Measurements from ENCODE around the gene CREB5.
"Not testable (repeated sequence)": the region's sequence is repeated elsewhere in the genome, so short reads cannot be mapped to it uniquely, and the experiment has no call there.

CREB5 gene

DNA sequence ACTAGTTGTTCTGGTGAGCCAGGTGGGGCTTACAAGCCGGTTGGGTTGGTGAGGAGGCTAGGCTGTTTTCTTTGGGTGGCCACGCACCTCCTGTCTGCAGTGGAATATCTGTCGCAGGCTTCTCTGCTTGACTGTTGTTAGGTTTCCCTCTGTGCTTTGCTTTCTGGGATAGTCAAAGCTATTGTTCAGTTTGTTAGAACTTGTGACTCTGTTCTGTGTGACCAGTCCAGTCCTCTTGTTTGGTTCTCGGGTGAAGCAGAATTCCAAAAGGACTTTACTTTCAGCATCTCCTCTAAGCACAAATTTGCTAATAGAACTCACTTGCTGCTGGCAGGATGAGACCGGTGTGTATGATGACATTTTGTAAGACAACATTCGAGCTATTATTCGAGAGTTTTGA lies 105.3 kb downstream of the CREB5 start:
- DNase-seq, result no peak

DNA sequence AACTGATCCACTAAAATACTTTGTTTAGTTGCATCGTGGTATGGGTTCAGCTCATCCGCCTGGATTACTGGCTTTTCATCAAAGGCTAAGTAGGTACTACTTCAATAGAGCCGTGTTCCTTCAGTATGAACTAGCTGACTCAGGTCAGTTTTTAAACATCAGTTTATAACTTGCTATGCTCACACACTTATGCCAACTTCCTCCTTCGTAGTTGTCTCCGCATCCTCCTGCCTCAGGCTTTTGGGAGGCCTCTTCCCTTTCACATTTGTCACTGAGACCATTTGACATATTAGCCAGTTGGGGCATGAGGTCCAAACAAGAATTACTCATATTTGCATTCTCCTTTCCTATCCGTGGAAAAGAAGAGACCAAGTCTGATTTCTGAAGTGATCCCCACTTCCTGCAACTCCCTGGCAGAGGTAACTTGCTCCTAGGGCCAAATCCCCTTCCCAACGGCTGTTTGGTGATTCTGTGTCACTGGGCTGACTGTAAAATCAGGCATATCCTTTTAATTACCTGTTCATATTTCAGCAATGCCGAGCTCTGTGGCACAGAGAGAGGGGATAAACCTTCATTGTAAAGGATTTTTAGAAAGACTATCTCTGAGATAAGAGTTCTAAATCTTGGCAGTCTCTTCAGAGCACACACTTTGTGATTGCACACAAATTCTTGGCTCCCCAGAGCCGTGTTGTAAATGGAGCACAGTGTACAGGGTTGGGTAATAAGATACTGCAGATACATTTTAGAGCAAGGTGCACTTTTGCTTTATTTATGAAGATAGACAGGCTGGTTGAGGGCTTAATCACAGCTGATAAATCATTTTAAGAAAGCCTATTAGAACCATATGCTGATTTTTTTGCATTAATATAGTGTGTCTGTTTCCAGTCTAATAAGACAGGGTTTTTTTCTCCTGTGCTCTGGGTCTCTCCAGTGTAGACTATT lies 108.0 kb downstream of the CREB5 start:
- DNase-seq, result no peak

DNA sequence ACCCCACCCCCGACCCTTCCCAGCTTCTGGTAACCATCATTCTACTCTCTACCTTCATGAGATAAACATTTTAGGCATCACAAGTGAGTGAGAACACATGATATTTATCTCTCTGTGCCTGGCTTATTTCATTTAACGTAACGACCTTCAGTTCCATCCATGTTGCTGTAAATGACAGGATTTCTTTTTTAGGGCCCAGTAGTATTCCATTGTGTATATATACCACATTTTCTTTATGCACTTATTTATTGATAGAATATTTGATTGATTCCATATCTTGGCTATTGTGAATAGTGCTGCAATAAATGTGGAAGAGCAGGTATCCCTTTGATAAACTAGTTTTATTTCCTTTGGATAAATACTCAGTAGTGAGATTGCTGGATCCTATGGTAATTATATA lies 112.7 kb downstream of the CREB5 start:
- no peak for DNase-seq

DNA sequence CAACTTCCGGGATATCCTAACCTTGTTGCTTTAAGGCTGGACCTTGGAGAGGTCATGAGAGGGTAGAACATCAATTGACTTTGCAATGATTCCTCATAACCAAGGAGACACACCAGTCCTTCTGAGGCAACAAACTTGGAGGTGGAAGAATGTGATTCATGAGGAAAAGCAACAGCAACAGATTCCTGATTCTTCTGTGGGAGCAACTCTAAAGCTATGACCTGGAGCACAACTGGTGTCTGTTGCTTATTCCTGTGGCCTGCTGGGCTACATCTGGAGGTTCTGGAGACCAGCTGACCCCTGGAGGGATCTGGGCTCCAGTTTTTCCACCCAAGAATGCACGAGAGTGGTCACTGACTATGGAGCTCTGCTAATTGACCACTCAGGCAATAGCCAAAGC lies 116.6 kb downstream of the CREB5 start:
- DNase-seq, result no peak

DNA sequence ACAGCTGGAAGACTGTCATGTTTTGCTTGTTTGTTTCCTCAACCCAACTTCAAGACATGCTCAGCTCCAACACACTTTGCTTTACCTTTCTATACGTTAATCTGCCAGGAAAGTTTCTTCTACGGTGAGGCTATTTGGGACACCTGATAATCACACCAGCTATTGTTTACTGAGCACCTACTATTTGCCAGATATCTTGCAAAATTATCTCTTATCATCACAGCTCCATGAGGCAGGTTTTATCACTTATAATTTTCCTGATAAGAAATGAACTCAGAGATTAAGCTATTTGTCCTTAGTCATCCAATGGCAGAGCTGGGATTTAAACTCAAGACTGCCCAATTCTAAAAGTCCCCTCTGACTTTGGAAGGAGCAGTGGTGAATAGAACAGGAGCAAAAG lies 117.4 kb downstream of the CREB5 start:
- no peak for DNase-seq

DNA sequence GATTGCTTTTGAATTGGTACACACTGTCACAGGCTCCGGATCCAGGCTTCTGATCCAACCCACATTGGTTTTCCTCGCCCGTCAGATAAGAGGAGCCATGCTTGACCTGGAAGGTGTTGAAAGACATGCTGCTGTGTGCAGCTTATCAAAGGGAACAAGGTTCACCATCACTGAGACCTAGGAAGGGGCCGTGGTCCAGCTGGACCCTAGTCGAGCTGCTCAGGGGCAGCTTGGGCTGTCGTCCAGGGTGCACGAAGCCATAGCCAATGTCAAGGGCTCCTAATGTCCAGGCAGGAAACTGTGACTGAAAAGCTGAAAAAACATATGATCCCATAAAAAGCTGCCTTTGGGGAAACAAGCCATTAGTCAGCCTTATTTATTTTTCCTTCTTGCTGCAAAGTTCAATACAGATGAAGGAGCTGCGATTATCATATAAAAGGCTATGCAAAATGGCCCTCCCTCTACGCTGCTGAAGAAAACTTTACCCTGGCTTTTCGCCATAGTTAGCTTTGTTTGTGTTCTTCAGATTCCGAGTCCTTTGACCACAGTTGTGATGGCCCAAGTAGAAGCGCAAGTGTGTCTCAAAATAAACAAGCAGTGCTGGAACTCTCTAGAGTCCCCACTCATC lies 118.0 kb downstream of the CREB5 start:
- no peak for DNase-seq

DNA sequence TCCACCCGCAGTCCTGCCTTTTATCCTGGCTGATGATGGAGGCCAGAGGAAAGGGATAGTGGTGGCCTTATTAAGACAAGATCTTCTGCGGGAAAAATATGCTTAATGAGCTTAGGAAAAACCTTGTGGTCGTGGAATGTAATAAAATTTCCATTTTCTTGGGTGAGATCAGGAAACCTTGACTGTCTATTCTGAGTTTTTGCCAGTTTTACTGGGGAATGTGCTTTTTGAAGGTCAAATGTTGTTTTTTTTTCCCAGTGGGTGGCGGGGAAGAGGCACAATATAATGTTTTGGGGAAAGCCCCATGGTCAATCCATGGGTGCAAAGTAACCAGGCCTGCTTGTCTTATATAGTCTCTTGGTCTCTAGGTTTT lies 118.5 kb downstream of the CREB5 start:
- DNase-seq, result no peak

DNA sequence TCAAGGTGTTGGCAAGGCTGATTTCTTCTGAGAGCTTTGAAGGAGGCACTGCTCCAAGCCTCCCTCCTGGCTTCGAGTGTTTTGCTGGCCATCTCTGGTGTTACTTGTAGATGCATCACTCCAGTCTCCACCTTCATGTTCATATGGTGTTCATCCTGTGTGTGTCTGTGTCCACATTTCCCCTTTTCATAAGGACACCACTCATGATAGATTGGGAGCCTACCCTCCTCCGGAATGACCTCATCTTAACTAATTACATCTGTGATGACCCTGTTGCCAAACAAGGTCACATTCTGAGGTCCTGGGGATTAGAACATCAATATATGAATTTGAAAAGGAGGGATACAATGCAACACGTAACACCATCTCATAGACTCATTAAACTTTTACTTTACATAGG lies 119.0 kb downstream of the CREB5 start:
- DNase-seq, result no peak

DNA sequence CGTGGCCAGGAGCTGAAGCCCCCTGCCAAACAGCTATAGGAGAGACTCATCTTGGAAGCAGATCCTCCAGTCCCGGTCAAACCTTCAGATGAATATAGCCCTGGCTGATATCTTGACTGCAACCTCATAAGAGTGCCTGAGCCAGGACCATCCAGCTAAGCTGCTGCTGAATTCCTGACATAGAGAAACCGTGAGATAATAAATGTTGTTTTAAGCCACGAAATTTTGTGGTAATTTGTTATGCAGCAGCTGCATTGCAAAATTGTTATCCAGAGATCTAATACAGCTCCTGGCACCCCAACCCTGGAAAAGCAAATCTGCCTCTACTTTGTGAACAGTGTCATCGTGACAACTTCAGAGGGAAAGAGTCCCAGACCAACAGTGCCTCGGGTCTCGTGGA lies 119.9 kb downstream of the CREB5 start:
- DNase-seq, result no peak

DNA sequence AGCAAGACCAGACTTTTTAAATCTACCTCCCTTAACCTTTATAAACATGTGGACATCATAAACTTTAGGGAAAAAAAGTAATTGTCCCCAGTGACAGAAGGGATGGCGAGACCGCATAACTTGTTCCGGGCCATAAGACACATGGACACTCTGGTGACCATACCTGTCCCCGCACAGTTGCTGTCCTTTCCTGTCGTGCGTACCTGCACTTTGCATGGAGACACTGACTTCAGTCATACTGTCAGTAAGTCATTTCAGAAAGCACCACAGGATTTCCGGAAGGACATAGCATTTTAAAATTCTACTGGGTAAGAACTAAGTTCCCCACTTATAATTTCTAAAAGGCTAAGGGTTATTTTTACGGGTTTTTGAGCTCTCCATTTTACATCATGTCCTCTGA lies 120.9 kb downstream of the CREB5 start:
- DNase-seq, result no peak

DNA sequence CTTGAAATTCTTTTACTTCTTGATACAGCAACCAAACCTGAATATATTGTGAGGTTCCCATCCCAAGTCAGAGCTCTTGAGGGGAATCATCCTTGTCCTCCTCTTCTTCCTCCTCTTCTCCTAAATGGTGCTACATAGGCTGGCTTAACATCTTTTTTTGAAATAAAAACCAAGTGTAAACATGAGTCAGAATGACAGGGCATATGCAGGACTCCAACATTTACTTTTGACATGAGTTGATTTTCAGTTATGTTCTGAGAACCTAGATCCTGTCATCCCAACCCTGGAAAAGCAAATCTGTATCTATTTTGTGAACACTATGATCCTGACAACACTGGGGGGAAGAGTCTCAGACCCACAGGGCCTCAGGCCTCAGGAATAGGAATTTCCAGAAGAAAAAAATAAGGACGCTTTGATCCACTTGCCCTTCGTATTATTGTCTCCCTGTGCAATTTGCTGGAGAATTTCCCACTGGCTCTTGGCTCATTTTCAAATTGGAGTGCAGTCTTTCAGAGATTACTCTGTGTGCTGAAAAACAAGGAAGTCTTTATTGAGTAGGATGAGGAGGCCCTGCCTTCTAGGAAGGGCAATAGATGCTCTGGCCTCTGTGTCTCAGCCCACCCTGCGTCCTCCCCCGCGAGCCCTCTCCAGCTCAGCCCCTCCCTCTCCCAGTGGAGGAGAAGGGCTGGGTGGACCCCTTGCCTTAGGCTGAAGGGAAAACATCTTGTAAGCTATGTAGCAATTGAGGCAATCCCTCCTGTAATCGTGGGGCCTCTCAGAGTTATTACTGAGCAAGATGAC lies 121.6 kb downstream of the CREB5 start:
- DNase-seq, result no peak

DNA sequence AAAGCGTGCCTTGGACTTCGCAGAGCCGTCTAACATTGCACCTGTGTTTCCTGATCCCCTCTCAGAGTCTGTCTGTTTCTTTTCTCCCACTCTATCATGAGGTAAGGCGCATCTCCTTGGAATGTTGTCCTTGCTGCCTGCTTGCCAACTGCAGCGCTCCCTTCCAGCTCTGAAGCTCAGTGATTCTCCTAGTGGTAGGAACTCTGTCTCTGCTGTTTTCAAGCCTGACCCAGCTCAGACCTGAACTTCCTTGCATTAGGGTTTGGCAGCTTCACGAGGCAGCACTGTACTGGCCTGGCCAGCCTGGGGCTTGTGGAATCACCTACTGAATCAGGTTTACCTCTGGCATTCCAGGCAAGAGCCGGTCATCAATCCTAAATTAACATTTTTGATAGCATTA lies 123.9 kb downstream of the CREB5 start:
- DNase-seq, result no peak

DNA sequence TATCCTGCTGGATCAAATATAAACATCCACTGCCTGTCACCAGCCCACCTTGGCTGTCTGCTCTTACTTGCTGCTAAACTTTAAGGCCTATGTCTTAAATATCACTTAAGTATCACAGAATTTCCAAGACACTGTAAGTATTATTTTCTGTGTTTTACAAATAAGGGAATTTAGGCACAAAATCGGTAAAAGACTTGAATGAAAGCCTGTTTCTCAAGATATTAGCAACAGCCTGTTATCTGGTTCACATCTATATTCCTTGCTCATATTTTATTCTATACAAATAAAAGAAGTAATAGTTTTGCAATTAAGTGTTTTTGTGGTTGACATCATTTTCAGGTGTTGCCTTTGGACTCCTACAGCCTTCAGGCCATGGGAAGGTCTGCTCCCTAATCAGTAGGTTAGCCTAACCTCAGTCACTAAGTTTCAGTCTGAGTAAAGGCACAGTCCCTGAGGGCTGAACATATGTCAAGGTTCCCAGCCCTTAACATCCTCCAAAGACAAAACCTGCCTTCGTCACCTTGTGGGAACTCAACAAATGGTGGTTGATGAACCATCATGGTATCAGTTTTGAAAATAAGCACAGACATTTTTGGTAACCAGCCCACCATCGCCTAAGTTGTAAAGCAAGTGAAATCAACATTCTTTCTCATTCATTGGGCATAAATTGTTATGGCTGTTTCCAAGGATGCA lies 127.1 kb downstream of the CREB5 start:
- no peak for DNase-seq

DNA sequence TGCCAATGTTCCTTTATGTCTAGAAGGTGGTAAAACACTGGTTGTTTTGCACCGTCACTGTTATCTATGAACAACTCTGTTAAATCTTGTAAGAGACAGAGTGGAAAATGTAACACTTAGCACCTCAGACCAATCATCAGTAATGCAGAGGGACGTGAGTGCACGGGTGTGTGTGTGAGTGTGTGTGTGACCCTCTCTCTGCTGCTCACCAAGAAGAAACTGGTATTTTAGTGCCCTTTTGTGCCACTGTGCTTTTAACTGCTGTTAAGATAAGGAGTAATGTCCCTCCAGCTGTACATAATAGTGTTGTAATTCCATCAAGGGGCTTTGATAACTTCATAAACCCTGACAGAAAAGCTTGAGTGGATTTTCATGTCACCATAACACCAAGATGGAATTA lies 130.1 kb downstream of the CREB5 start:
- DNase-seq, result no peak

DNA sequence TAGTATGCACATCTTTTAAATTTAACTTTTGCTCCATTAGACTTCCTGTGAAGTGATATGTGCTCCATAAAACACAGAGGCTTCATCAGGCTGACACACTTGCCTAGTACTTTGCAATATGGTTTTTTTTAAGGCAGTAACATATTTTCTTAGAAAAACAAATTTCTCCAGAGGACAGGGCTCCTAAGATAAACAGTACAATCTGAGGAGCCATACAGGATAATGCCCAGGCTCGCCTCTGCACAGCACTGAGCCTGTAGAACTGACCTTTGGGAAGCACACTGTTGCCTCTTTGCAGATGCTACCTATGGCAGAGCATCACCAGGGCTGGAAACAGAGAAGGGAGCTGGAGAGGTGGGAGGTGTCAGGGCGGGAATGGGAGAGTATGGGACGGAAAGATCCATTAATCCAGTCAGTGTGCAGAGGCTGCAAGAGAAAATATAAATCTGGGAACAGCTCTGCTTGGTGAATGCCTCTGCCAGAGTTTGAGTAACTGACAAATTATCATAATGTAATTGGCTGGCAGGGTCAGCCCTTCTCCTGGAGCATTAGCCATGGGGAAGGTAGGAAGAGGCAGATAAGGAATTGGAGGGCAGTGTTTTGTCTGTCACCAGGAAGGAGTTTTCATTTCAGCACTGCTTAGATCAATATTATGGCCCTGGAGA lies 132.3 kb downstream of the CREB5 start:
- DNase-seq, result no peak

DNA sequence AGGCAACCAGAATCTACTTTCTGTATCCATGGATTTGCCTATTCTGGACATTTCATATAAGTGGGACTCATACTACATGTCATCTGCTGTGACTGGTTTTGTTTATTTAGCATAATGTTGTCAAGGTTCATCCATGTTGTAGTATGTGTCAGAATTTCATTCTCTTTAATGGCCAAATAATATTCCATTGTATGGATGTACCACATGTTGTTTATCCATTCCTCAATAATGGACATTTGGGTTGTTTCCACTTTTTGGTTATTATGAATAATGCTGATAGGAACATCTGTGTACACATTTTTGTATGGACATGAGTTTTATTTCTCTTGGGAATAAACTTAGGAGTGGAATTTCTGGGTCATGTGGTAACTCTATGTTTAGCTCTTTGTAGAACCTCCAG lies 133.7 kb downstream of the CREB5 start:
- no peak for DNase-seq

DNA sequence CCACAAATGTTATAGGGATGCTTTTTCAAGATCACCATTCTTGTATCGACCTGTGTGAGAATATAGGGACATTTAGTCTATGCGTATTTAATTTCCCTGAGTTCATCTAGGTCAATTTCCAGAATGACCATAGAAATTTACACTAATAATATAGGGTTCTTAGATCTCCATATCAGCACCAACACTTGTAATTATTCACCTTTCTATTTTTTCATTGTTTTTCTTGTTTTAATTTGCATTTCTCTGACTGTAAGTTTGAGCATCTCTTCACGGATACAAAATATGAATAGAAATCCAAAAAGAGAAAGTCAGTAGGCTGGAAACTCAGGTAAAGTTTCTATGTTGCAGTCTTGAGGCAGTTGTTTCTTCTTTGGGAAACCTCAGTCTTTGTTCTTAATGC lies 134.8 kb downstream of the CREB5 start:
- DNase-seq, result no peak

DNA sequence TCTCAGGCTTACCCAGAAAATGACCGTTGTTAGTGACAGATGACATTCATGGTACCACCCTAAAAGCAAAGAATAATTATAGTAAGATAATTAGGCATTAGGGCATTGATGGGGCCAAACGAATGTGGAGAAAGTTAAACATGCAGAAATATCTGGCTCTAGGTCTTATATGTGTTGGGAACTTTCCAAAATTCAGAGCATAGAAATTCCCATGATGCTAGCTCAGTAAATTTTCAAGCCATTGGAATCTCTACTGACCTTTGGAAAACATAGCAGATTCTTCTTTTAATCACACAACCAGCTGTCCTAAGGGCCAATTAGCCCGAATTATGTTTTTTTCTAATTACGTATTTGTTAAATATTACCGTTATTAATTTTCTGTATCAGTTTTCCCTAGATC lies 136.1 kb downstream of the CREB5 start:
- DNase-seq, result no peak

DNA sequence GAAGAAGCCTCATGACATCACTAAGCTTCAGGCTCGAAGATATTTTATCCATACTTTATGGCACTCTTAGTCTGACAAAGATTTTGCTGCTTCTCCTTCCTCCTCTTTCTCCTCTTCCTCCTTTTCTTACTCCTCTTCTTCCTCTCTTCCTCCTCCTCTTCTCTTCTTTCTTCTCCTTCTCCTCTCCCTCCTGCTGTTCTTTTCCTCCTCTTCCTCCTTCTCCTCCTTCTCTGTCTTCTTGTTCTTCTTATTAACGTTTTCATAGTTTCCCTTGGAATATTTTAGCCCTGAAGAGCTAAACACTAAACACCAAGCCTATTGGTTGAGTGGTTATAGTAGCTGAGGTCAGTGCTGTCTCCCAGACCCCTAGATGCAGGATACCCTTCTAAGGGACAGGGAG lies 137.7 kb downstream of the CREB5 start:
- no peak for DNase-seq

DNA sequence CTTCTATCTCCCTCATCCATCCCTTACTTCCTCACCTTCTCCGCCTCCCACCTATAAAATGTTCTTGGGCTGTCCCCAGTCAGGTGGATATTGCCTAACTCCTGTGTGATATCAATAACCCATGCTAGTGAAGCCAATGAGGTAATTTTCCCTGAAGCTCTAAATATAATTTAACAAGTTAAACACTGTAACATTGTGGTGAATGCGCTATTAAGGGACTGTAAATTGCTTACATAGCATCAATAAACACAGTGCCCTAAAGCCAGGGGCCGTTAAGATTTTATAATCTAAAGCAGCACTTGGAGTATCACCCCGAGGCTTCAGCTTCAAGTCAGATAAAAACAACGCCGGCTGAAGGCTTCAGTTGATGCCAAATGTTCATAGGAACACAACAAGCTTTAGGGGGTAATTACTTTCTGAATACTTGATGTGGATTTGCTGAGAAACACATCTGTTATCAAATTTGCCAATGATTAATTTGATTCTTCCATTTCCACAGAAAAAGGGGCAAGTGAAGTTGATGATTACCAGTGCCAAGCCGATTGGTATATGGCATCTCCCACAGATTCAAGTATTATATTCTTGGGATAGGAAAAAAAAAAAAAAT lies 138.4 kb downstream of the CREB5 start:
- no peak for DNase-seq

DNA sequence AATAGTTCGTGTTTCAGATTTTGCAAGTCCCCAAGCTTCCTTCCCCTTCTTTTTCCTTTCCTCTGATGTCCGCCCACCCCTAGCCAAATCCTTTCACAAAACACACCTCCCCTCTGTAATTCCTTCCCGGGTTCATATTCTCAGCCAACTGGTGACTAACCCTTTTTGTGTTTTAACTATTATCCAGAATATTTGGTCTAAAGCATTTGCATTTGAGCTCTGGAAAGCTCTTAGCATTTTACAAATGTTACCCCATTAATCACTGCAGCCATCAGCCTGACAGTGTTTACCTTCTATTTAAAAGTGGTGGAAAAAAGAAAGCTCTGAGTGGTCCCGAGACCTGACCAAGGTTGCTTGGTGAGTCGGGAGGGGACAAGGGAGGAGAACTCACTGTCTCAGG lies 139.0 kb downstream of the CREB5 start:
- no peak for DNase-seq

DNA sequence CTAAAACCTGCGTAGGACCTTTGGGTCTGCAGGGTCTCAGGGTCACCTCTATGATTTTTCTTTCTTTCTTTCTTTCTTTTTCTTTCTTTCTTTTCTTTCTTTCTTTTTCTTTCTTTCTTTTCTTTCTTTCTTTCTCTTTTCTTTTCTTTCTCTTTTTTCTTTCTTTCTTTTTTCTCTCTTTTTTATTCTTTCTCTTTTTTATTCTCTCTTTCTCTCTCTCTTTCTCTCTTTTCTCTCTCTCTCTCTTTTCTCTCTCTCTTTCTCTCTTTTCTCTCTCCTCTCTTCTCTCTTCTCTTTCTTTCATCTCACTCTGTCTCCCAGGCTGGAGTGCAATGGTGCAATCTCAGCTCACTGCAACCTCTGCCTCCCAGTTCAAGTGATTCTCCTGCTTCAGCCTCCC lies 139.4 kb downstream of the CREB5 start:
- not testable (repeated sequence) for DNase-seq
